Gastrocnemius medialis (tissue), 4 donors: ENCODE results near the gene OSTF1.
A peak's percentile ranks its signal among the peaks of the same experiment; 100 is the strongest.

Experiments
- POLR2A ChIP-seq, 2 donors: fragments of 450-650 bp; IDR thresholded peaks; one replicate each; pipeline ENCODE4 v1.6.1; 2017; ENCODE audit warnings: antibody characterized with exemption in 2 of 2, mild to moderate bottlenecking in 2 of 2, moderate library complexity in 2 of 2
- TF ChIP-seq, protein P1 (sequence below), 5 experiments: fragments of 450-650 bp in 3 of 5; fragments of 200-600 bp in 2 of 5; sonication (generic) in 2 of 5; IDR thresholded peaks in 4 of 5; conservative IDR thresholded peaks in 1 of 5; 1 replicate in 4 of 5; 2 replicates in 1 of 5; pipeline ENCODE4 v1.5.1; 2016 to 2019; ENCODE audit warnings: antibody characterized with exemption in 5 of 5, mild to moderate bottlenecking in 3 of 5, moderate library complexity in 3 of 5

DNA sequence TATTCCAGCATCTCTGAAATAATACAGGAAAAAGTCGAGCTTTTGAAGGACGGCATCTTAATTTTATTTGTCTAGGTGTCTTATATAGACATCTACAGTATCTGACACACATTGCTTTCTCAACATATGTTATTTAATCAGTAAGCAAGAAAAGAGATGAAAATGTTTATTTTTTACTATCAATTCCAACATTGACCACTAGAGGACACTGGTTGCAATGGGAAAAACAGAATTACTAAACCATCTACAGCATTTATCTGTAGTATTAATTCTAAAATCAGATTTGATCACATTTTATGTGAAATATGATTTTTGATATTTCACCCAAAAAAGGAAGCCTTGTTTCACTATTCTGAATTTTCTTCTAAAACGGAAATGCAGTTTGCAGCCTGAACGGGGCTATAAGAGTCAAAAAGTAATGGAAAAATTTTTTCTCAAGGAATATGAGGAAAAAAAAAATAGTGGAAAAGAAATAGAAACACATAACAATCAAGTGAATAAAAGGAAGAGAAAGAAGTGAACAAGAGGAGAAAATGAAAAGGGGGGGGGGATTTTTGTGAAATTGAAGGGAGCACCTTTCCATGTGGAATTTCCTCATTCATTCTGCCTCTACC lies 98.6 kb downstream of the OSTF1 start:
- TF ChIP-seq, protein P1, sequence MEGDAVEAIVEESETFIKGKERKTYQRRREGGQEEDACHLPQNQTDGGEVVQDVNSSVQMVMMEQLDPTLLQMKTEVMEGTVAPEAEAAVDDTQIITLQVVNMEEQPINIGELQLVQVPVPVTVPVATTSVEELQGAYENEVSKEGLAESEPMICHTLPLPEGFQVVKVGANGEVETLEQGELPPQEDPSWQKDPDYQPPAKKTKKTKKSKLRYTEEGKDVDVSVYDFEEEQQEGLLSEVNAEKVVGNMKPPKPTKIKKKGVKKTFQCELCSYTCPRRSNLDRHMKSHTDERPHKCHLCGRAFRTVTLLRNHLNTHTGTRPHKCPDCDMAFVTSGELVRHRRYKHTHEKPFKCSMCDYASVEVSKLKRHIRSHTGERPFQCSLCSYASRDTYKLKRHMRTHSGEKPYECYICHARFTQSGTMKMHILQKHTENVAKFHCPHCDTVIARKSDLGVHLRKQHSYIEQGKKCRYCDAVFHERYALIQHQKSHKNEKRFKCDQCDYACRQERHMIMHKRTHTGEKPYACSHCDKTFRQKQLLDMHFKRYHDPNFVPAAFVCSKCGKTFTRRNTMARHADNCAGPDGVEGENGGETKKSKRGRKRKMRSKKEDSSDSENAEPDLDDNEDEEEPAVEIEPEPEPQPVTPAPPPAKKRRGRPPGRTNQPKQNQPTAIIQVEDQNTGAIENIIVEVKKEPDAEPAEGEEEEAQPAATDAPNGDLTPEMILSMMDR (IDR thresholded peaks at IDR 0.05 in 4 of 5, conservative IDR thresholded peaks at IDR 0.05 in 1 of 5): peak; percentile 31 to 82 (median 58)
- no peak for TF ChIP-seq POLR2A (IDR thresholded peaks at IDR 0.05)
